ENCODE data around the gene KRTAP4-4.

GRCh38 chr17:41131979-41132378 is 28.6 kb downstream of the KRTAP4-4 start:
- TF ChIP-seq CTCF (IDR thresholded peaks at IDR 0.05) (no peak), ZFX (IDR thresholded peaks at IDR 0.05; ENCODE audit: borderline replicate concordance) (no peak)

Measured in 22Rv1 (cell line).